PFSK-1 (cell line): ENCODE measurements around the gene AMPD2.

Experiments used
- FOXP2 ChIP-seq: optimal IDR thresholded peaks from 2 replicates; pipeline ENCODE3; 2011; ENCODE audit warnings: borderline replicate concordance, control low read depth, inconsistent platforms; ENCODE audit not compliant: insufficient read depth; ENCODE audit errors: extremely low read length, extremely low read depth
- POLR2AphosphoS5 ChIP-seq: IDR thresholded peaks from 2 replicates; pipeline ENCODE4 v1.6.1; 2012; ENCODE audit warnings: low read depth, mild to moderate bottlenecking, control low read depth, low read length, moderate library complexity
- SIN3A ChIP-seq: IDR thresholded peaks from 2 replicates; pipeline ENCODE4 v1.6.1; 2012; ENCODE audit warnings: mild to moderate bottlenecking, low read length, moderate library complexity, borderline replicate concordance; ENCODE audit not compliant: insufficient read depth
- TAF1 ChIP-seq: IDR thresholded peaks from 2 replicates; pipeline ENCODE4 v1.6.1; 2012; ENCODE audit warnings: low read length, control low read depth, borderline replicate concordance; ENCODE audit not compliant: insufficient read depth
- TF ChIP-seq, protein P1 (sequence below), 2 experiments: IDR thresholded peaks; 2 replicates each; pipeline versions ENCODE4 v1.6.1 to v1.8.0; 2011 to 2012; ENCODE audit warnings: low read depth in 2 of 2, low read length in 2 of 2, control low read depth in 1 of 2, inconsistent platforms in 1 of 2, mild to moderate bottlenecking in 1 of 2, moderate library complexity in 1 of 2; ENCODE audit not compliant: insufficient read depth in 1 of 2

Gene AMPD2

DNA sequence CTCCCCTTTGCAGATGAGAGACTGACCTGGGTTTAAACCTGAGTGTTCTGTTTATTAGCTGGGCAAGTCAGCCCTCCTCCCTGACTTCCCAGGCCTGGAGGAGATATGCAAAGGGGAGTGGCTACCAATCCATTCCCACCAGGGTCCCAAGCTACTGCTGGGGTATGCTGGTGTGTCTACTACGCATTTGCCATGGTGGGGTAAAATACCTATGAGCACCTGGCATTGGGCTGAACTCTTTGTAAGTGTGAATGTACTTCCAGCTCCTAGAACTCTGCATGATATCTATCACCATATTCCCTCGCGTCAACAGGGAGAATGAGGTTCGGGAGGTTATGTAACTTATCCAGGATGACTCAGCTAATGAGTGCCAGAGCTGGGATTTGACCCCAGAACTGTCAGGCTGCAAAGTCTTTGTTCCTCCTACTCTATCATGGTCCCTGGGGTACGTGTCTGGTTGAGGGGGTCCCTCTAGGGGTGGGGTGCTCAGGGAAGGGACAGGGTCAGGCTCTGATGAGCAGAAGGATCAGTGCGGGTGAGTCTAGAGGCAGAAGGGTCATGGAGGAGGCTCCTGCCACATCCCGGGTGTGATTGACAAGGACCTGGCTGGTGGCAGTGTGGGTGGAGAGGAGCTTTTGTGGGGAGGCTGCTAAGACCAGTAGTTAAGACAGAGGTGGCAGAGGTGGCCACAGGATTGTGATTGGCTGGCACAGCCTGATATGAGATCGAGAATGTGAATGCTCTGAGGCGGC is 16.7 kb downstream of the AMPD2 start:
- no peak for TF ChIP-seq FOXP2
- TF ChIP-seq SIN3A: no peak
- no peak for TF ChIP-seq POLR2AphosphoS5

- TF ChIP-seq POLR2AphosphoS5 (no peak), TAF1 (no peak), SIN3A (no peak), FOXP2 (no peak)
- TF ChIP-seq, protein P1, sequence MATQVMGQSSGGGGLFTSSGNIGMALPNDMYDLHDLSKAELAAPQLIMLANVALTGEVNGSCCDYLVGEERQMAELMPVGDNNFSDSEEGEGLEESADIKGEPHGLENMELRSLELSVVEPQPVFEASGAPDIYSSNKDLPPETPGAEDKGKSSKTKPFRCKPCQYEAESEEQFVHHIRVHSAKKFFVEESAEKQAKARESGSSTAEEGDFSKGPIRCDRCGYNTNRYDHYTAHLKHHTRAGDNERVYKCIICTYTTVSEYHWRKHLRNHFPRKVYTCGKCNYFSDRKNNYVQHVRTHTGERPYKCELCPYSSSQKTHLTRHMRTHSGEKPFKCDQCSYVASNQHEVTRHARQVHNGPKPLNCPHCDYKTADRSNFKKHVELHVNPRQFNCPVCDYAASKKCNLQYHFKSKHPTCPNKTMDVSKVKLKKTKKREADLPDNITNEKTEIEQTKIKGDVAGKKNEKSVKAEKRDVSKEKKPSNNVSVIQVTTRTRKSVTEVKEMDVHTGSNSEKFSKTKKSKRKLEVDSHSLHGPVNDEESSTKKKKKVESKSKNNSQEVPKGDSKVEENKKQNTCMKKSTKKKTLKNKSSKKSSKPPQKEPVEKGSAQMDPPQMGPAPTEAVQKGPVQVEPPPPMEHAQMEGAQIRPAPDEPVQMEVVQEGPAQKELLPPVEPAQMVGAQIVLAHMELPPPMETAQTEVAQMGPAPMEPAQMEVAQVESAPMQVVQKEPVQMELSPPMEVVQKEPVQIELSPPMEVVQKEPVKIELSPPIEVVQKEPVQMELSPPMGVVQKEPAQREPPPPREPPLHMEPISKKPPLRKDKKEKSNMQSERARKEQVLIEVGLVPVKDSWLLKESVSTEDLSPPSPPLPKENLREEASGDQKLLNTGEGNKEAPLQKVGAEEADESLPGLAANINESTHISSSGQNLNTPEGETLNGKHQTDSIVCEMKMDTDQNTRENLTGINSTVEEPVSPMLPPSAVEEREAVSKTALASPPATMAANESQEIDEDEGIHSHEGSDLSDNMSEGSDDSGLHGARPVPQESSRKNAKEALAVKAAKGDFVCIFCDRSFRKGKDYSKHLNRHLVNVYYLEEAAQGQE (IDR thresholded peaks at IDR 0.05; ENCODE audit: insufficient read depth in 1 of 2, low read depth in 2 of 2, low read length in 2 of 2): no peak
Measured at GRCh38 chr1:109637446-109637845, 17.8 kb downstream of the AMPD2 start.

DNA sequence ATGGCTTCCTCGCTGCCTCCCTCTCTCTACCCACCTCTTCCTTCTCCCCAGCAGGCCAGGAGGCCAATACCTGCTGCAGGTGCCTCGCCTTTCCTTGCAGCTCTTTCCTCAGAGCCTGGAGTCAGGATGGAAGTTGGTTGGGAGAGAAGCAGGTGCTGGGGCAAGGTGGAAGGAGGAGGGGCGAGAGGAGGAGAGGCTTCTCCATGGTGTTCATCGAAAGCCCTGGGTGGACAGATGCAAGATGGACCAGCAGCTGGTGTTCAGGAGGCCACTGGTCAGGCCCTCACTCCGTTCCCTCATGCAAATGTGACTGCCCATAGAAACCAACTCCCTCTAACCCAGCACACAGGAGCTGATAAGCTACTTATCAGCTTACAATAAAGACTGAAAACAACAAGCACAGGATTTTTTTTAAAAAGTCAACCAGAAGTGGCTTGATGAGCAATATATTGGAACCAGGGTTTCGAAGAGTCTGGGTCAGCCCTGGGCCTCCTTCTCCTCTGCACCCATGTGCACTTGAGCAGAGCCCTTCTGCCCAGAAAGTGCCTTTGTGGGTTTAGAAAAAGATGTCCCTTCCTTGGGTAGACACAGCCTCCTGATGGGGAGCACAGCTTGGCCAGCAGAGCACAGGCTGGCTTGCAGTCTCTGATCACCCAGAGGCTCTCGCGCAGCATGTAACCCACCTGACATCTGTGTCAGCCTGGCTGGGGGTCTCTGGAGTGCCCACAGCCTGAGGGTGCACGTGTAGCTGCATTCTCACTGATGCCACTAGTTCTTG is 19.6 kb downstream of the AMPD2 start:
- TF ChIP-seq FOXP2 (no peak), POLR2AphosphoS5 (no peak), TAF1 (no peak), SIN3A (no peak)
- TF ChIP-seq, protein P1 (IDR thresholded peaks at IDR 0.05; ENCODE audit: insufficient read depth in 1 of 2, low read depth in 2 of 2, low read length in 2 of 2): no peak

GRCh38 chr1:109639841-109640184 is 20.2 kb downstream of the AMPD2 start:
- TF ChIP-seq, protein P1 (IDR thresholded peaks at IDR 0.05; ENCODE audit: insufficient read depth in 1 of 2, low read depth in 2 of 2, low read length in 2 of 2): no peak
- TF ChIP-seq TAF1 (no peak), FOXP2 (no peak), SIN3A (no peak), POLR2AphosphoS5 (no peak)

DNA sequence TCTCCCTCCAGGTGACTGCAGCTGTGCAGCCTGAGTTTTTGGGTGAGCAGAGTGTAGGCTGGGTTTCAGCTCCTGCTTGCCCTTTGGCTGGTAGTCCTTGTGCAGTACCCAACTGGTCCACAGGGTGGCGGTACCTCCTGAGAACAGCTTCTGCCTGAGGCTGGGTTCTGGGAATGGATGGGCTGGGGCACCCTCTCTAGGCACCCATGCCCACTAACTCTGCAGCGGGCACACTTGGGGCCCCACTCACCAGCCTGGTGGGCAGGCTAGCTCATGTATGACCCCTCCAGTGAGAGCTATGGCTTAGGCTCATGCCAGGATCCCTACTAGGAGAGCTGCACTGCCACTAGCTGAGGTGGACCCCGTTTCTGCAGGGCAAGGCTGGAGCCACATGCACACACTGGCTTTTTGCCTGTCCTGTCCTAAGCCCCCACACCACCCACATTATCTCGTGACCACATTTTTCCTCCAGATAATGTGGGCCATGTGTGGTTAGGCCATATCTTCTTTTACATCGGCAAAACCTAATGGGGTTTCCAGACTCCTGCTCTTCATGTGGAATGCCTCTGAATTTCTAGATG is 20.7 kb downstream of the AMPD2 start:
- TF ChIP-seq, protein P1 (IDR thresholded peaks at IDR 0.05; ENCODE audit: insufficient read depth in 1 of 2, low read depth in 2 of 2, low read length in 2 of 2): no peak
- TF ChIP-seq SIN3A (no peak), TAF1 (no peak), FOXP2 (no peak), POLR2AphosphoS5 (no peak)
